ENCODE results near the gene DNAJC11. TPM values are rescaled to one million over a fixed set of nuclear protein-coding genes. Genes with fewer than 3 reads are reported as not detected.
"Not testable (repeated sequence)": the region's sequence is repeated elsewhere in the genome, so short reads cannot be mapped to it uniquely, and the experiment has no call there.

The DNAJC11 gene
- 25.8 TPM for polyA plus RNA-seq (2013)

GRCh38 chr1:6701437-6702153, at the start of gene DNAJC11:
DNAJC11 (minus strand) TSS chr1:6701816; CDS start chr1:6701800, 16 bp downstream.
- ChIA-PET CTCF (interaction anchor here (0.8 to 1.6 kb wide), 6 partner anchors 16 to 150 kb away, joined by 3 to 5 read pairs (median 3); partner anchors contain the start of gene NOL9), POLR2A (no interaction called here)
- peak within 1 kb of the TSS; percentile 79 to 90 for H3K27ac ChIP-seq (ENCODE audit: insufficient read depth in 1 of 2, low read depth in 1 of 2, low read length in 2 of 2, poor library complexity in 1 of 2, severe bottlenecking in 2 of 2)
- no peaks in the 10 kb centered on the region for H3K9me3 ChIP-seq (ENCODE audit: control extremely low read depth in 1 of 5, control insufficient read depth in 4 of 5, insufficient read depth in 2 of 5, low read depth in 1 of 5, low read length in 4 of 5)
- peak within 1 kb of the TSS; percentile 61 to 99 (median 93) for H3K4me3 ChIP-seq (ENCODE audit: control insufficient read depth in 1 of 7, extremely low read depth in 1 of 7, insufficient read depth in 4 of 7, low read depth in 2 of 7, low read length in 6 of 7)
- 0% methylated on average over 73 of the region's 80 CpGs for WGBS (ENCODE audit: insufficient coverage)
- H3K4me1 ChIP-seq (ENCODE audit: control extremely low read depth in 1 of 4, control insufficient read depth in 4 of 4, insufficient read depth in 4 of 4, low read length in 3 of 4), result peaks cover 7 to 16% (median 9%) of the 10 kb centered on the region in 4 experiments
- H3K27me3 ChIP-seq (replicated peaks in 2 of 5; ENCODE audit: control insufficient read depth in 4 of 5, insufficient read depth in 5 of 5, low read length in 4 of 5), result peaks cover 0 to 1% (median 0%) of the 10 kb centered on the region in 5 experiments
- peaks cover 0 to 2% (median 0%) of the 10 kb centered on the region in 4 experiments for H3K36me3 ChIP-seq (ENCODE audit: control insufficient read depth in 4 of 4, insufficient read depth in 4 of 4, low read length in 3 of 4)
- peak; percentile 83 to 90 (median 90) for DNase-seq

GRCh38 chr1:6750490-6750889, 48.9 kb upstream of the DNAJC11 start:
- H3K27ac ChIP-seq (ENCODE audit: insufficient read depth in 1 of 2, low read depth in 1 of 2, low read length in 2 of 2, poor library complexity in 1 of 2, severe bottlenecking in 2 of 2), result no peak overlapping the region
- no peak overlapping the region for H3K4me3 ChIP-seq (ENCODE audit: control insufficient read depth in 1 of 7, extremely low read depth in 1 of 7, insufficient read depth in 4 of 7, low read depth in 2 of 7, low read length in 6 of 7)
- ChIA-PET CTCF (interaction anchor here (0.7 kb wide), 2 partner anchors 20 to 703 kb away, joined by 3 read pairs; no protein-coding TSS in a partner anchor), POLR2A (no interaction called here)
- H3K36me3 ChIP-seq (ENCODE audit: control insufficient read depth in 4 of 4, insufficient read depth in 4 of 4, low read length in 3 of 4), result no peaks in the 10 kb centered on the region
- DNase-seq, result no peak
- H3K4me1 ChIP-seq (ENCODE audit: control extremely low read depth in 1 of 4, control insufficient read depth in 4 of 4, insufficient read depth in 4 of 4, low read length in 3 of 4), result peaks cover 0 to 15% (median 3%) of the 10 kb centered on the region in 4 experiments
- no peaks in the 10 kb centered on the region for H3K27me3 ChIP-seq (replicated peaks in 2 of 5; ENCODE audit: control insufficient read depth in 4 of 5, insufficient read depth in 5 of 5, low read length in 4 of 5)
- 100% methylated on average over 4 of the region's 4 CpGs for WGBS (ENCODE audit: insufficient coverage)
- H3K9me3 ChIP-seq (ENCODE audit: control extremely low read depth in 1 of 5, control insufficient read depth in 4 of 5, insufficient read depth in 2 of 5, low read depth in 1 of 5, low read length in 4 of 5), result peaks cover 0 to 6% (median 0%) of the 10 kb centered on the region in 5 experiments

GRCh38 chr1:6747674-6748073, 46.1 kb upstream of the DNAJC11 start:
- H3K27me3 ChIP-seq (replicated peaks in 2 of 5; ENCODE audit: control insufficient read depth in 4 of 5, insufficient read depth in 5 of 5, low read length in 4 of 5), result no peaks in the 10 kb centered on the region
- ChIA-PET CTCF (interaction anchor here (0.5 kb wide), 1 partner anchor 35 kb away, joined by 4 read pairs; no protein-coding TSS in a partner anchor), POLR2A (no interaction called here)
- no peak overlapping the region for H3K4me3 ChIP-seq (ENCODE audit: control insufficient read depth in 1 of 7, extremely low read depth in 1 of 7, insufficient read depth in 4 of 7, low read depth in 2 of 7, low read length in 6 of 7)
- peaks cover 4 to 38% (median 20%) of the 10 kb centered on the region in 4 experiments for H3K4me1 ChIP-seq (ENCODE audit: control extremely low read depth in 1 of 4, control insufficient read depth in 4 of 4, insufficient read depth in 4 of 4, low read length in 3 of 4)
- no peak overlapping the region for H3K27ac ChIP-seq (ENCODE audit: insufficient read depth in 1 of 2, low read depth in 1 of 2, low read length in 2 of 2, poor library complexity in 1 of 2, severe bottlenecking in 2 of 2)
- no peaks in the 10 kb centered on the region for H3K36me3 ChIP-seq (ENCODE audit: control insufficient read depth in 4 of 4, insufficient read depth in 4 of 4, low read length in 3 of 4)
- WGBS (ENCODE audit: insufficient coverage), result no CpG with 5 or more reads among the region's 2 CpGs
- peaks cover 0 to 6% (median 0%) of the 10 kb centered on the region in 5 experiments for H3K9me3 ChIP-seq (ENCODE audit: control extremely low read depth in 1 of 5, control insufficient read depth in 4 of 5, insufficient read depth in 2 of 5, low read depth in 1 of 5, low read length in 4 of 5)
- no peak for DNase-seq

- ChIA-PET POLR2A (no interaction called here), CTCF (interaction anchor here (0.7 to 1.4 kb wide), 4 partner anchors 11 to 1172 kb away, joined by 3 to 4 read pairs (median 4); no protein-coding TSS in a partner anchor)
- DNase-seq, result peak in 2 of 3 donors; percentile 9 to 14
- 100% methylated on average over 3 of the region's 5 CpGs for WGBS (ENCODE audit: insufficient coverage)
- no peaks in the 10 kb centered on the region for H3K27me3 ChIP-seq (replicated peaks in 2 of 5; ENCODE audit: control insufficient read depth in 4 of 5, insufficient read depth in 5 of 5, low read length in 4 of 5)
- H3K4me1 ChIP-seq (ENCODE audit: control extremely low read depth in 1 of 4, control insufficient read depth in 4 of 4, insufficient read depth in 4 of 4, low read length in 3 of 4), result peaks cover 4 to 28% (median 18%) of the 10 kb centered on the region in 4 experiments
- no peak overlapping the region for H3K27ac ChIP-seq (ENCODE audit: insufficient read depth in 1 of 2, low read depth in 1 of 2, low read length in 2 of 2, poor library complexity in 1 of 2, severe bottlenecking in 2 of 2)
- H3K4me3 ChIP-seq (ENCODE audit: control insufficient read depth in 1 of 7, extremely low read depth in 1 of 7, insufficient read depth in 4 of 7, low read depth in 2 of 7, low read length in 6 of 7), result no peak overlapping the region
- H3K9me3 ChIP-seq (ENCODE audit: control extremely low read depth in 1 of 5, control insufficient read depth in 4 of 5, insufficient read depth in 2 of 5, low read depth in 1 of 5, low read length in 4 of 5), result peaks cover 0 to 6% (median 0%) of the 10 kb centered on the region in 5 experiments
- no peaks in the 10 kb centered on the region for H3K36me3 ChIP-seq (ENCODE audit: control insufficient read depth in 4 of 4, insufficient read depth in 4 of 4, low read length in 3 of 4)
These were observed 43.5 kb upstream of the DNAJC11 start for GRCh38 chr1:6745073-6745472.

- H3K4me3 ChIP-seq (ENCODE audit: control insufficient read depth in 1 of 7, extremely low read depth in 1 of 7, insufficient read depth in 4 of 7, low read depth in 2 of 7, low read length in 6 of 7), result peak overlapping the region in 5 of 7 experiments; percentile 26 to 62 (median 44)
- ChIA-PET POLR2A (interaction anchor here (1.2 to 1.5 kb wide), 2 partner anchors 16 to 41 kb away, joined by 3 to 8 read pairs; partner anchors contain the start of gene CAMTA1), CTCF (interaction anchor here (0.9 to 1.8 kb wide), 6 partner anchors 11 to 37 kb away, joined by 3 to 6 read pairs (median 4); no protein-coding TSS in a partner anchor)
- peak overlapping the region in 1 of 2 experiments; percentile 50 for H3K27ac ChIP-seq (ENCODE audit: insufficient read depth in 1 of 2, low read depth in 1 of 2, low read length in 2 of 2, poor library complexity in 1 of 2, severe bottlenecking in 2 of 2)
- peaks cover 0 to 3% (median 0%) of the 10 kb centered on the region in 5 experiments for H3K9me3 ChIP-seq (ENCODE audit: control extremely low read depth in 1 of 5, control insufficient read depth in 4 of 5, insufficient read depth in 2 of 5, low read depth in 1 of 5, low read length in 4 of 5)
- H3K27me3 ChIP-seq (replicated peaks in 2 of 5; ENCODE audit: control insufficient read depth in 4 of 5, insufficient read depth in 5 of 5, low read length in 4 of 5), result no peaks in the 10 kb centered on the region
- peaks cover 4 to 28% (median 18%) of the 10 kb centered on the region in 4 experiments for H3K4me1 ChIP-seq (ENCODE audit: control extremely low read depth in 1 of 4, control insufficient read depth in 4 of 4, insufficient read depth in 4 of 4, low read length in 3 of 4)
- 8% methylated on average over 14 of the region's 20 CpGs for WGBS (ENCODE audit: insufficient coverage)
- H3K36me3 ChIP-seq (ENCODE audit: control insufficient read depth in 4 of 4, insufficient read depth in 4 of 4, low read length in 3 of 4), result no peaks in the 10 kb centered on the region
- DNase-seq, result peak; percentile 68 to 90 (median 80)
These were observed 41.8 kb upstream of the DNAJC11 start for GRCh38 chr1:6743189-6744101.

GRCh38 chr1:6742676-6743188, 41.1 kb upstream of the DNAJC11 start:
- WGBS (ENCODE audit: insufficient coverage), result 47% methylated on average over 6 of the region's 7 CpGs
- not testable (repeated sequence) for H3K27ac ChIP-seq (ENCODE audit: insufficient read depth in 1 of 2, low read depth in 1 of 2, low read length in 2 of 2, poor library complexity in 1 of 2, severe bottlenecking in 2 of 2); H3K27me3 ChIP-seq (replicated peaks in 2 of 5; ENCODE audit: control insufficient read depth in 4 of 5, insufficient read depth in 5 of 5, low read length in 4 of 5); H3K36me3 ChIP-seq (ENCODE audit: control insufficient read depth in 4 of 4, insufficient read depth in 4 of 4, low read length in 3 of 4); H3K9me3 ChIP-seq (ENCODE audit: control extremely low read depth in 1 of 5, control insufficient read depth in 4 of 5, insufficient read depth in 2 of 5, low read depth in 1 of 5, low read length in 4 of 5)
- H3K4me3 ChIP-seq (ENCODE audit: control insufficient read depth in 1 of 7, extremely low read depth in 1 of 7, insufficient read depth in 4 of 7, low read depth in 2 of 7, low read length in 6 of 7), result peak overlapping the region in 2 of 7 experiments; percentile 44
- H3K4me1 ChIP-seq (ENCODE audit: control extremely low read depth in 1 of 4, control insufficient read depth in 4 of 4, insufficient read depth in 4 of 4, low read length in 3 of 4), result peaks cover 4 to 28% (median 18%) of the 10 kb centered on the region in 4 experiments
- POLR2A ChIA-PET, result interaction anchor here (1.2 to 1.5 kb wide), 2 partner anchors 15 to 42 kb away, joined by 3 to 8 read pairs; partner anchors contain the start of gene CAMTA1
- DNase-seq, result peak in 2 of 3 donors; percentile 20 to 47
- CTCF ChIA-PET, result interaction anchor here (1.5 to 1.8 kb wide), 2 partner anchors 10 to 23 kb away, joined by 6 read pairs; no protein-coding TSS in a partner anchor
